Measurements from ENCODE around the gene SLC29A1.
"Not testable (repeated sequence)": the region's sequence is repeated elsewhere in the genome, so short reads cannot be mapped to it uniquely, and the experiment has no call there.

Gene SLC29A1

DNA sequence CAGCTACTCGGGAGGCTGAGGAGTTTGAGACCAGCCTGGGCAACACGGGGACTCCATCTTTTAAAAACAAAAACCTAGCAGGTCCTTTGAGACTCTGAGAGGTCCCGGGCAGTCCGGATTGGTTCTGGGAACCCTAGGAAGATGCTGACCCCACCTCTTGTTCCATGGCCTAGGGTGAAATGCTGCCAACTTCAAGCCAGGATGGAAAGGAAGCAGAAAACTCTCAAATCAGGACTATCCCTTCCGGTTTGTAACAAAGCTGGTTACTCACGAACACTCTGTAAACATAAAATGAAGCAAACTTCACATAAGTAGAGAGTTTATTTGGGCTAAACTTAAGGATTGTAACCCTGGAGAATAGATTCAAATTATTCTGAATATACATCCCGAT lies 36.8 kb upstream of the SLC29A1 start:
- H3K4me3 Mint-ChIP-seq, result no peak overlapping the region
- peaks cover 7% of the 10 kb centered on the region for H3K4me1 Mint-ChIP-seq
- ATAC-seq, result no peak

GRCh38 chr6:44188819-44189218 lies 34.6 kb upstream of the SLC29A1 start:
- Mint-ChIP-seq H3K9me3 (no peaks in the 10 kb centered on the region), H3K4me3 (no peak overlapping the region), H3K27me3 (peaks cover 62% of the 10 kb centered on the region), H3K4me1 (peaks cover 13% of the 10 kb centered on the region), H3K27ac (no peak overlapping the region), H3K36me3 (no peaks in the 10 kb centered on the region)
- ATAC-seq, result no peak

More for the DNA sequence above, 36.8 kb upstream of the SLC29A1 start:
- Mint-ChIP-seq H3K36me3 (no peaks in the 10 kb centered on the region), H3K27ac (no peak overlapping the region), H3K27me3 (peaks cover 42% of the 10 kb centered on the region), H3K9me3 (no peaks in the 10 kb centered on the region)

DNA sequence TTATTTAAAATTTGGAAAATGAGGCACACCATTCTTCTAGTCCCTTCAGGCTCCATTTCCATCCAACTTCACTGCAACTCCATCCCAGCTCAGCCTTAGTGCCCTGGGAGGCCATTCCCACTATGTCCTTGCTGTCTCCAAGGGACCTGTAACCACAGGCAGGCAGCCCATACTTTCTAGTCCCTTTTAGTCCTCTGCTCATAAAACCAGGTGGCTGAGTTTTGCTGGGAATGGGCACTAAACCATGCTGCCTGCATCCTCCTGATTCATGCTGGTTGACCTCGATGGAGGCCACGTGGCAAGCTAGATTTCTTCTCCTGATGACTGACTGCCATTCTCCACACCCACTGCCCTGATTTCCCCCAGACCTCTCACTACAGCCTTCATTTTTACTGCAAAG lies 34.1 kb upstream of the SLC29A1 start:
- Mint-ChIP-seq H3K36me3 (no peaks in the 10 kb centered on the region), H3K27me3 (peaks cover 62% of the 10 kb centered on the region), H3K4me1 (peaks cover 13% of the 10 kb centered on the region), H3K4me3 (no peak overlapping the region), H3K9me3 (no peaks in the 10 kb centered on the region), H3K27ac (no peak overlapping the region)
- no peak for ATAC-seq

- no peaks in the 10 kb centered on the region for H3K36me3 Mint-ChIP-seq
- no peak overlapping the region for H3K4me3 Mint-ChIP-seq
- peaks cover 57% of the 10 kb centered on the region for H3K27me3 Mint-ChIP-seq
- no peaks in the 10 kb centered on the region for H3K9me3 Mint-ChIP-seq
- ATAC-seq, result peak; percentile 53
- no peak overlapping the region for H3K27ac Mint-ChIP-seq
- peaks cover 13% of the 10 kb centered on the region for H3K4me1 Mint-ChIP-seq
Measured at GRCh38 chr6:44190715-44191114, 32.7 kb upstream of the SLC29A1 start.

- Mint-ChIP-seq H3K4me1 (peaks cover 6% of the 10 kb centered on the region), H3K27ac (no peak overlapping the region), H3K27me3 (peaks cover 47% of the 10 kb centered on the region), H3K4me3 (peak overlapping the region; percentile 1), H3K9me3 (no peaks in the 10 kb centered on the region), H3K36me3 (no peaks in the 10 kb centered on the region)
- no peak for ATAC-seq
Measured at GRCh38 chr6:44192428-44193041, 30.9 kb upstream of the SLC29A1 start.

DNA sequence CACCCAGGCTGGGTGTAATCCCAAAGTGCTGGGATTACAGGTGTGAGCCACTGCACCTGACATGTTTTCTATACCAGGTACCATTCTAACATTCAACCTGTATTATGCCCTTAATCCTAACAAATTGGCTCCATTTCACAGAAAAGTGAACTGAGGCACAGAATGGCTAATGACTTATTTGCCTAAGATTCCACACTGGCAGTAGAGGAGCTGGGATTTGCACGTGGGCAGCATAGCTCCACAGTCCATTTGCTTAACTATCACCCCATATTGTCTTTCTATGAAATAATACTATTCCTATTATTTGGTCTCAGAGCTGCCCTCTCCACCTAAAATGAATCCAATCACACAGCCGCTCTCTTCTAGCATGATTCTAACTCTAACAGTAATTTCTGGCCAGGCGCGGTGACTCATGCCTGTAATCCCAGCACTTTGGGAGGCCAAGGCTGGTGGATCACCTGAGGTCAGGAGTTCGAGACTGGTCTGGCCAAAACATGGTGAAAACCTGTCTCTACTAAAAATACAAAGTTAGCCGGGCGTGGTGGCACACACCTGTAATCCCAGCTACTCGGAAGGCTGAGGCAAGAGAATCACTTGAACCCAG lies 30.0 kb upstream of the SLC29A1 start:
- no peak for ATAC-seq
- Mint-ChIP-seq H3K27me3 (peaks cover 47% of the 10 kb centered on the region), H3K36me3 (no peaks in the 10 kb centered on the region), H3K9me3 (no peaks in the 10 kb centered on the region), H3K4me1 (peaks cover 6% of the 10 kb centered on the region), H3K27ac (no peak overlapping the region), H3K4me3 (no peak overlapping the region)

- no peak overlapping the region for H3K27ac Mint-ChIP-seq
- H3K36me3 Mint-ChIP-seq, result no peaks in the 10 kb centered on the region
- H3K9me3 Mint-ChIP-seq, result no peaks in the 10 kb centered on the region
- H3K4me3 Mint-ChIP-seq, result no peak overlapping the region
- H3K4me1 Mint-ChIP-seq, result peaks cover 6% of the 10 kb centered on the region
- no peak for ATAC-seq
- peaks cover 53% of the 10 kb centered on the region for H3K27me3 Mint-ChIP-seq
Measured at GRCh38 chr6:44194326-44194725, 29.1 kb upstream of the SLC29A1 start.

DNA sequence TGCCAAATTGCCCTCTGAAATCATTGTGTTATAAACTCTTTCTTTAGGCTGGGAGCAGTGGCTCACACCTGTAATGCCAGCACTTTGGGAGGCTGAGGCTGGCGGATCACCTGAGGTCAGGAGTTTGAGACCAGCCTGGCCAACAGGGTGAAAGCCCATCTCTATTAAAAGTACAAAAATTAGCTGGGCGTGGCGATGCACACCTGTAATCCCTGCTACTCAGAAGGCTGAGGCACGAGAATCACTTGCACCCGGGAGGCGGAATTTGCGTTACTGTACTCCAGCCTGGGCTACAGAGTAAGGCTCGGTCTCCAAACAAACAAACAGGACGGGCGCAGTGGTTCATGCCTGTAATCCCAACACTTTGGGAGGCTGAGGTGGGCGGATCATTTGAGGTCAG lies 27.0 kb upstream of the SLC29A1 start:
- H3K4me1 Mint-ChIP-seq, H3K27ac Mint-ChIP-seq, H3K4me3 Mint-ChIP-seq, H3K36me3 Mint-ChIP-seq, H3K9me3 Mint-ChIP-seq, ATAC-seq: not testable (repeated sequence)
- peaks cover 54% of the 10 kb centered on the region for H3K27me3 Mint-ChIP-seq

DNA sequence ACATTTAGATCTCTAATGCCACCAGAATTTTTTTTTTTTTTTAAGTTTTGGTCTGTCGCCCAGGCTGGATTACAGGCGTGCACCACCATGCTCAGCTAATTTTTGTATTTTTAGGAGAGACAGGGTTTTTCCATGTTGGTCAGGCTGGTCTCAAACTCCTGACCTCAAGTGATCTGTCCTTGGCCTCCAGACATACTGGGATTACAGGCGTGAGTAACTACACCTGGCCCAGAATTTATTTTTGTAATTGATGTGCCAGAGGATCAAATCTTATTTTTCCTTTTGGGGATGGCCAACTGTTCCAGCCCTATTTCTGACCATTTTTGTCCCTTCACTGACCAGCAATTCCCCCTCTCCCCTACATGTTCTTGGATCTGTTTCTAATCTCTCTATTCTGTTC lies 24.7 kb upstream of the SLC29A1 start:
- Mint-ChIP-seq H3K27me3 (peaks cover 40% of the 10 kb centered on the region), H3K36me3 (no peaks in the 10 kb centered on the region), H3K4me1 (no peaks in the 10 kb centered on the region), H3K9me3 (no peaks in the 10 kb centered on the region), H3K27ac (no peak overlapping the region), H3K4me3 (no peak overlapping the region)
- no peak for ATAC-seq

- H3K27ac Mint-ChIP-seq, result no peak overlapping the region
- H3K9me3 Mint-ChIP-seq, result no peaks in the 10 kb centered on the region
- H3K4me1 Mint-ChIP-seq, result no peaks in the 10 kb centered on the region
- H3K36me3 Mint-ChIP-seq, result no peaks in the 10 kb centered on the region
- H3K4me3 Mint-ChIP-seq, result no peak overlapping the region
- no peak for ATAC-seq
- peaks cover 28% of the 10 kb centered on the region for H3K27me3 Mint-ChIP-seq
Measured at GRCh38 chr6:44199883-44200282, 23.5 kb upstream of the SLC29A1 start.

DNA sequence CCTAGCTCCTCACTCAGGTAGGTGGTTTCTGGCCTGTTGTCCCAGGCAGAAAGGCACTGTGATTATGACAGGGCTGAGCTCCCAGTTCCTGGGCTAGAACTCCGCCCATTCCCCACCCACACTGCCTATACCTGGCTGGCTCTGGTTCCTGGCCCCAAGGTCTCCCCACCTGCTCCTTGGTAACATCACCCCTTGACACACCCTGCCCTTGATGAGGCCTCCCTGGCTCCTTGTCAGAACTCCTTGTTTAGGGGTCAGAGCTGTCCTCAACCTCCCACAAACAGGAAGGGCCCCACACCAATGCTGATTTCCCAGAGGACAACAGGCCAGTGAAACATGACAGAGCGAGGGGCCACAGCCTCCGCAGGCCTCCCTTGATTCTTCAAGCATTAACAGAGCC lies 22.2 kb upstream of the SLC29A1 start:
- no peaks in the 10 kb centered on the region for H3K9me3 Mint-ChIP-seq
- H3K4me1 Mint-ChIP-seq, result no peaks in the 10 kb centered on the region
- no peak overlapping the region for H3K27ac Mint-ChIP-seq
- ATAC-seq, result no peak
- H3K36me3 Mint-ChIP-seq, result no peaks in the 10 kb centered on the region
- H3K4me3 Mint-ChIP-seq, result no peak overlapping the region
- peaks cover 26% of the 10 kb centered on the region for H3K27me3 Mint-ChIP-seq

- no peak overlapping the region for H3K4me3 Mint-ChIP-seq
- no peak overlapping the region for H3K27ac Mint-ChIP-seq
- no peaks in the 10 kb centered on the region for H3K4me1 Mint-ChIP-seq
- H3K27me3 Mint-ChIP-seq, result peaks cover 31% of the 10 kb centered on the region
- H3K9me3 Mint-ChIP-seq, result no peaks in the 10 kb centered on the region
- no peaks in the 10 kb centered on the region for H3K36me3 Mint-ChIP-seq
- no peak for ATAC-seq
Measured at GRCh38 chr6:44201638-44202303, 21.6 kb upstream of the SLC29A1 start.

DNA sequence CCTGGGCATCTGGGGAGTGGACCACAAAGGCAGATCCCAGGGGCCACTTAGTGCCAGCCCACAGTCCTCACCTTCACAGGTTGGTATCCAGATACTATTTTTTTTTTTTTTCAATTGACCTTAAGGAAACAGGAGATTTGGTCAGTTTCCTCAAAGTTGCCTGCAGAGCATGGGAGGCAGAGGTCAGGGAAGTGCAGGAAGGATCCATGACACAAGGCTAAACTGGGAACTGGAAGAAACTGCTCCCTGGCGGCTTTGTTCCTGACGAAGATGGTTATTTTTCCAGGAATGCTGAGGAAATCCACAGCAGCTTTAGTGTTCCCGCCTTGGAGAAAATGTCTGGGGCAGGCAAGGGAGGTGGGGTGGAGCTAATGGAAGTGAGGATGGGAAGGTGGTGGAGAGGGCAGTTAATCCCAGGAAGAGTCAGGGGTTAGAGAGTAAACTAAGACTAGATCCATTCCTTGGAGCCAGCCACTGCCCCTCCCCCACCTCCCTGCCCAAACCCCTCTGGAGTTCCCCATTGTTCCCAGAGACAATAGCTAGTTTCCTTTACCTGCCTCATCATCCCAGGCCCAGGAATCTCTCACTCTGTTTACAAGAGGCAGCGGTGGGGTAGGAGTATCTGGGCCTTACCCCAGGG lies 20.9 kb upstream of the SLC29A1 start:
- Mint-ChIP-seq H3K27me3 (peaks cover 34% of the 10 kb centered on the region), H3K27ac (no peak overlapping the region), H3K36me3 (no peaks in the 10 kb centered on the region), H3K9me3 (no peaks in the 10 kb centered on the region), H3K4me3 (no peak overlapping the region), H3K4me1 (no peaks in the 10 kb centered on the region)
- no peak for ATAC-seq

- H3K27ac Mint-ChIP-seq, result no peak overlapping the region
- ATAC-seq, result no peak
- H3K4me3 Mint-ChIP-seq, result no peak overlapping the region
Measured at GRCh38 chr6:44202972-44203750, 20.2 kb upstream of the SLC29A1 start.

DNA sequence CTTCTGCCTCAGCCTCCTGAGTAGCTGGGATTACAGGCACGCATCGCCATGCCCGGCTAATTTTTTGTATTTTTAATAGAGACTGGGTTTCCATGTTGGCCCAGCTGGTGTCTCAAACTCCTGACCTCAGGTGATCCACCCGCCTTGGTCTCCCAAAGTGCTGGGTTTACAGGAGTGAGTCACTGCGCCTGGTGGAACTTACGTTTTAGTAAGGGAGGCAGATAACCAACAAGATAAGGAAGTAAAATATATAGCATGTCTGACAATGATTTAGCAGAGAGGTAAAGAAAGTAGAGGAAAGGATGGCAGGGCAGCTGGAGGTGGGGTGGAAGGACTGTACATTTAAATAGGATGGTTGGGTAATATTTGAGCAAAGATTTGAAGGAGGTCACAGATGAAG lies 19.4 kb upstream of the SLC29A1 start:
- no peak for ATAC-seq
- Mint-ChIP-seq H3K4me3 (no peak overlapping the region), H3K27ac (no peak overlapping the region), H3K27me3 (peaks cover 41% of the 10 kb centered on the region), H3K36me3 (no peaks in the 10 kb centered on the region), H3K9me3 (no peaks in the 10 kb centered on the region), H3K4me1 (no peaks in the 10 kb centered on the region)

More at GRCh38 chr6:44202972-44203750, 20.2 kb upstream of the SLC29A1 start:
- no peaks in the 10 kb centered on the region for H3K4me1 Mint-ChIP-seq
- H3K27me3 Mint-ChIP-seq, result peaks cover 38% of the 10 kb centered on the region
- H3K36me3 Mint-ChIP-seq, result no peaks in the 10 kb centered on the region
- H3K9me3 Mint-ChIP-seq, result no peaks in the 10 kb centered on the region
